HL-60/S4 (cell line): Measurements from ENCODE around the gene PHPT1.
"Not testable (repeated sequence)": the region's sequence is repeated elsewhere in the genome, so short reads cannot be mapped to it uniquely, and the experiment has no call there.

Source experiments
- in situ Hi-C: fragments of 300-500 bp; cut with MboI; formaldehyde crosslinking; loops from 2 replicates; pipeline ENCODE4 v1.14.3; 2022; ENCODE audit warnings: low sequenced_read_pairs

Gene PHPT1

DNA sequence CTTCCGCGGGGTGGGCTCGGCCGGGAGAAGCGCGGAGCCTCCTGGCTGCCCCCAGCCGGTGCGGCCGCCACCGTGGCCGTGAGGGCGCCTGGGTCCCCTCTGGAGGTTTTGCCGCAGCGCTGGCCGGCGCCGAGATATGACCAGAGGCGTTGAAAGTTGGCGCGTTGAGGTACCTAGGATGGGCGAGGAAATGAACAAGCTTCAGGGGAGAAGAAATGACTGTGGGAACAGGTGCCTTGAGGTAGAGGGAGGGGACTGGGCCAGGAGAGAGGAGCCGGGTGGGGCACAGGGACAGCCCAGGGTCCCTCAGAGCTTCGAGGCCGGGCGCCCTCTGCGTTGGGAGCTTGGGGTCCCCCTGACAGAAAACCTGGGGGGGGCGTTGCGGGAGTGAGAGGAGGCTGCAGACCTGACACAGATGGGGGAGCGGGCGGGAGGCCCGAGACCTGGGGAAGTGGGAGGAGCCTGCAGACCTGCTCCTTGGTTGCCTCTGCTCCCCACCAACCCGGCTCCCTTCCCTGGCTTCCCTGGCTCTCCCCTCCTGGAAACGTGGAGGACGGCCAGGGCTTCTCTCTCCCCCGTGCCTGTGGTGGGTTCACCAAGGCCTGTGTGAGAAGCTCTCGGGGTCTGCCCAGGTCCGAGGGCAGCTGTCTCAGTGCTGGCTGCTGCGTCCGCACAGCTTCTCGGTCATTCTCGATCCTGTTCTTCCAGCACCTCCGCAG lies 27.2 kb upstream of the PHPT1 start:
- in situ Hi-C loops = no loop called here

GRCh38 chr9:136823136-136824046 lies 25.8 kb upstream of the PHPT1 start:
- in situ Hi-C loops = no loop called here

- in situ Hi-C loops = no loop called here
These were observed 24.5 kb upstream of the PHPT1 start for GRCh38 chr9:136824496-136825225.

GRCh38 chr9:136825295-136826187 lies 23.7 kb upstream of the PHPT1 start:
- in situ Hi-C loops = no loop called here

DNA sequence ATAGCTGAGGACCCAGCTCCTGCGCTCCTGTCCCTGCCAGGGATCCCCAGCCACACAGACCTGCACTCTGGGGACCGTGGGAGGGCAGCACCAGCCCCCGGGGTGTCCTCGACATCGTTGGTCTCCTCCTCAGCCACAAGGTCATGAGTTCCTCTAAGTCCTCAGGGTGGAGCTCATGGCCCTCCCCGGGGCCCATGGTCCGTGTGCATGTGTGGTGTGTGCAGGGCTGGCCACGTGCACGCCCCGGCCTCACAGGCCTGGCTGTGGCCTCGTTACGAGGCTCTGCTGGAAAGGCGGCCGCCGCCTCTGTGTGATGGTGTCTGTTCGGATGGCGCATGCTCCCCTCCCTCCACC lies 23.0 kb upstream of the PHPT1 start:
- in situ Hi-C loops = no loop called here

DNA sequence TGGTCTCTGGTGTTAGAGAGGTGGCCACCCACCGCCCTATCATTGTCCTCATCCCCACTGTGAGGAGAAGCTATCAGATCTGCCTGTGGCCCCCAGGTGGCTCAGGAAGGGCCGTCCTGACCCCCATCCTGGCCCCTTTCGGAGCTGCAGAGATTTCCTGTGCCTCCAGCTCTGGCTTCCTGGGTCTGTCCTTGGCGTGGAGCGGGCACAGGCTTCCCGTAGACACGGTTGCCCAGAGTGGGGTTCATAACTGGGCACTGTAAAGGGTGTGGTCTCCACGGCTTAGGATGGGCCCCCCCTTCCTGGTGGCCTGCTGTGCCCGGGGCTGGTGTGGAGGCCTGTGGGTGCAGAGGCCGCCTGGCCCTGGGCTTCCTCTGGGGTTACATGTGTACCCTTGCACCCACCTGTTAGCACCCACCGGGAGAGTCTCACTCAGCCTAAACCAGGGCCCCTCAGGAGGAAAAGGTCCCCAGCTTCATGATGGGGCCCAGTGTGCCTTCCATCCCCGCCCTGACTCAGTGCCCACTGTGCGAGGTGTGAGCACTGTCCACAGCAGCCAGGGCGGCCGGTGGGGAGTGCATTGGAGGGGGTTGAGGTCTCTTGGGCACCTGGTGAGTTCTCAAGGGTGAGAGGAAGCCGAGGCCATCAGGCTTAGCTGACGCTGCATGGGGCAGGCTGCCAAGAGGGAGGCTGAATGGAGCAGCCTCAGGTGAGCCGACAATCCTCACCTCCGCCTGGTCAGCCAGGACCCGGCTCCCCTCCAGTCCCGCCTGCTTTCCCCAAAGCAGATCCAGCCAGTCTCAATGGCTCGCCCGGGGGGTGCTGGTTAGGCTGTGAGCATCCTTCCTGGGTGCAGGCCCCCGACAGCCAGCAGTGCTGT lies 22.3 kb upstream of the PHPT1 start:
- in situ Hi-C loops = no loop called here

GRCh38 chr9:136827794-136828473 lies 21.3 kb upstream of the PHPT1 start:
- in situ Hi-C loops = no loop called here

GRCh38 chr9:136828474-136829140 lies 20.6 kb upstream of the PHPT1 start:
- in situ Hi-C loops = no loop called here

GRCh38 chr9:136829412-136829811 lies 19.8 kb upstream of the PHPT1 start:
- in situ Hi-C loops = no loop called here

DNA sequence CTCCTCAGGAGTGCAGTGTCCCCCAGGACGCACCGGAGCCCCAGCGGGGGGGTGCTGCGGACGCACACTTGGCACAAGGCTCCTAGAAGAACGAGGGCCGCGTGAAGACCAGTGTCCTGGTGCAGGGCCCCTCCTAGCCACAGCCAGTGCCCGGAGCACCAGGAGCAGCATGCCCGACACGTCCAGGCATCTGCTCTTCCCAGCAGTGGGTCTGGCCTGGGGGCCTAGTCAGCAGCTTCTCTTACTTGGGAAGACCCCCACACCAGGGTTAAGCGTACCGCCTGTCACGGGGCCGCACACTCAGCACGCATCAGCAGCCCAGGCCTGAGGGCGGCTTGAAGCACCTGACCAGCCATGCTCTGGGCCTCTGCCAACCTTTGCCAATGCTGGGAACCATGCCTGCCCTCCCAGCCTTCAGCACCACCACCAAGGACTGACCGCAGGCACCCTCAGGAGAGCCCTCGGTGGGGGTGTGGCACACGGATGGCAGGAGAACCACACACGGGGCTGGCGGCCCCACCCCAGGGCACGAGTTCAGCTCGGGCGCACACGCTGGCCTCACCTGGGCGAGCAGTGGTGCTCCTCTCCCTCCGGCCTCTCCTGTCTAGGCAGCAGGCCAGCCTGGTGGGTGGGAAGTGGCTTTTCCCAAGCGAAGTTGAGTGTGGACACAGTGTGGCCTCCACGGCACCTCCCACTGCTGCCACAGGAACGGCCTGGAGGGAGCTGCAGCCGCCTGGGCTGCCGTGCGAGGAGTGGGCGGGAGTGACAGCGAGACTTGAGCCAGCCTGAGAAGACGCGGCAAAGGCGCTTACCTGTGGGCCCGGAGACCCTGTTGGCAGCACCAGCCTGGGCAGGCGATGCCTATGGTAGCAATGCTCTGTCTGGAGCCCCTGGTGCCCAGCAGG lies 19.0 kb upstream of the PHPT1 start:
- in situ Hi-C loops = no loop called here

GRCh38 chr9:136831002-136831719 lies 18.0 kb upstream of the PHPT1 start:
- in situ Hi-C loops = no loop called here

GRCh38 chr9:136831720-136832104 lies 17.5 kb upstream of the PHPT1 start:
- in situ Hi-C loops = no loop called here

GRCh38 chr9:136832581-136832980 lies 16.6 kb upstream of the PHPT1 start:
- in situ Hi-C loops = no loop called here

DNA sequence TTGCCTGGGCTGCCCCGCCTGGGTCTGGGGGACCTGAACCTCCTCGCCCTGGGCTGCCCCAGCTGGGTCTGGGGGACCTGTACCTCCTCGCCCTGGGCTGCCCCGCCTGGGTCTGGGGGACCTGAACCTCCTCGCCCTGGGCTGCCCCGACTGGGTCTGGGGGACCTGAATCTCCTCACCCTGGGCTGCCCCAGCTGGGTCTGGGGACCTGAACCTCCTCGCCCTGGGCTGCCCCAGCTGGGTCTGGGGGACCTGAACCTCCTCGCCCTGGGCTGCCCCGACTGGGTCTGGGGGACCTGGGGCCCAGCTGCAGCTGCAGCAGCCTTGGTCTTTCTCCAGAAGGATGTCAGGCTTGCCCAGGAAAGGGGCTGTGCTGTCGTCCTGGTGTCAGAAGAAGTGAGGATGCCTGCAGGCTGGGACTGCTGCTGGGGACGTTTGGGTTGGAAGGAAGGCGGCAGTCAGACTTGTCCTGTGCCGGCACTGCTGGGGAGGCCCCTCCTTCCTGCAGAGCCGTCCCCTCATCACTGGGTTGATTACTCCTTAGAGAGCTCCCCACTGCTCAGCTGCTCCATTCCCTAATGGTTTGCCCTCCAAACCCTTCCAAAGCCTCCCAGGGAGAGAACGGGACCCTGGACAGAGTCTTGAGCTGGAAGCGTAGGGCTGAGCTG lies 15.7 kb upstream of the PHPT1 start:
- in situ Hi-C loops = not testable (repeated sequence)

GRCh38 chr9:136835162-136835931 lies 13.9 kb upstream of the PHPT1 start:
- in situ Hi-C loops = no loop called here
